Activated T-cell treated with anti-CD3 and anti-CD28 coated beads for 48 hours (primary cell): ENCODE measurements around the gene NANS.
"Not testable (repeated sequence)": the region's sequence is repeated elsewhere in the genome, so short reads cannot be mapped to it uniquely, and the experiment has no call there.

Source experiments
- DNase-seq: peaks from one replicate; pipeline ENCODE4 v3.0.0-alpha.2; 2020; ENCODE audit warnings: low read depth

NANS gene

DNA sequence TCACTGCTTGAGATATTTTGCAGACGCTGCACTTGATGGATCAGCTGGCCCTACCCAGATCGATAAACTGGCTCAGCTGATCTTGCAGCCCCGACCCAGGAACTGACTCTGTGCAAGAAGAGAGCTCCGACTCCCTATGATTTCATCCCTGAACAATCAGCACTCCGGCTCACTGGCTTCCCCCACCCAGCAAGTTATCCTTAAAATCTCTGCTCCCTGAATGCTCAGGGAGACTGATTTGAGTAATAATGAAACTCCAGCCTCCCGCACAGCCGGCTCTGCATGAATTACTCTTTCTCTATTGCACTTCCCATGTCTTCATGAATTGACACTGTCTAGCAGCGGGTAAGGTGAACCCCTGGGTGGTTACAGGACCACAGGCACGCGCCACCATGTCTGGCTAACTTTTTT is 16.9 kb upstream of the NANS start:
- no peak for DNase-seq

GRCh38 chr9:98040212-98040611 is 16.3 kb upstream of the NANS start:
- no peak for DNase-seq

DNA sequence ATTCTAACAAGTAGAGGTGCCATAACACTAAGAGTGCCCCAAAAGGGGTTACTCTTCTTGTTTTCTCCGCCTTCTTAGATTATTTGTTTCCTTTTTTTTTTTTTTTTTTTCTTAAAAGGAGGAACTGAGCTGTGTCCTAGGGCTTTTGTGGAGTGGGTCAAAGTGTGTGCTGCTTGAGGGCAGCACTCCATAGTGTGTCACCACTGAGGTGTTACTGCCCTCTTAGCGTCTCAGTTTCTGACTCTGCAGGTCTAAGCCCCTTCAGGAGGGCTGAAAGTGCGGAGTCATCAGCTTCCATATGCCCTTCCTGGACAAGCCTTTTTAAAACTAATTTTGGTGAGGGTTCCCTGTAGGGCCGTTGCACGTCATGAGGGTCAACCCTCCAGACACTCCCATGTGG is 12.6 kb upstream of the NANS start:
- no peak for DNase-seq

DNA sequence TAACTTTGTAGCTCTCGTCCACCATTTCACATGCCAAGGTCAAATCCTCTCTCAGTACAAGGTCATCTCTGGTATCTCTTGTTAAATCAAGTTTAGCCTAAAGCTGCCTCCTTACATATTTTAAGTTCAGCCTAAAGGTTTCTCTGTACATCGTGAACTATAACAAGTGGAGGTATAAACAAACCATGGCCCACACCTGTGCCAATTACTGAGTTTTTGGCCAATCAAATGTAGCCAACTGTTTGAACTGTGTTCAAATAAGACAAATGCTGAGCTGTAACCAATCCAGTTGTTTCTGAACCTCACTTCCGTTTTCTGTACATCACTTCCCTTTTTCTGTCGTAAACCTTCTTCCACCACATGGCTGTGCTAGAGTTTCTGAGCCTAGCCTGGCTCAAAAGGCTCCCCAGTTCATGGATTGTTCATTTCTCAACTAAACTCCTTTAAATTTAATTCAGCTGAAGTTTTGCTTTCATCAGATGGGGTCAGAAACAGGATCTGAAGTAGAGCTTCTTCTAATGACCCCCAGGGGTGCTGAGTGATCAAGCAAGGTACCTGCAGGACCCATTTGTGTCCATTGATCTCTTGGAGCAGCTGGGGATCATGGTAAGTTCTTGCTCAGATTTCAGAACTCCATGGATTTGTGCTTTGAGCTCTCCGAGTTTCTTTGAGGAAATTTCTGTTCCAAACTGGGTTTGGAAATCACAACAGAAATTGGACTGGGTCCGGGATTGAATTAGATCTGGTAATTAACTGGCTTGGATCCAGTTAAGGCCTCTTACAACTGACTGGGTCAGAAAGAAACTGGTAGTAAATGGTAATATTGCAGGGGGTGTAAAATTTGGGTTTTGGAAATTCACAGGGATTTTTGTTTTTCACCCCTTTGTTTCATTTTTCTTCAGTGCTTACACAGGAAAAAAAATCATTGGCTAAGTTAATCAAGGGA is 11.0 kb upstream of the NANS start:
- no peak for DNase-seq

DNA sequence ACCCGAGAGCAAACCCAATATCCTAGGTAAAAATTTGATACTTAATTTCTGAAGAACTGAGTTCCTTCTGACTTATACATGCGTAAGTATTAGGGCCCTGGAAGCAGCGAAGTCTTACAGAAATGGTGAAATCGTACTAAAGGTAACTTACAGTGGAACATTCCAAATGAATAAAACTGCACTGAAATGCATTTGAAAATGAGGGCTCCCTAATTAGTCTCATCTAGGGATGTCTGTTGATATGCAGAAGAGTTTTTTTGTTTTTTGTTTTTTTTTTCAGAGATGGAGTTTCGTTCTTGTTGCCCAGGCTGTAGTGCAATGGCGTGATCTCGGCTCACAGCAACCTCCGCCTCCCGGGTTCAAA is 10.4 kb upstream of the NANS start:
- no peak for DNase-seq

- DNase-seq, result no peak
Measured at GRCh38 chr9:98047002-98047401, 9.5 kb upstream of the NANS start.

DNA sequence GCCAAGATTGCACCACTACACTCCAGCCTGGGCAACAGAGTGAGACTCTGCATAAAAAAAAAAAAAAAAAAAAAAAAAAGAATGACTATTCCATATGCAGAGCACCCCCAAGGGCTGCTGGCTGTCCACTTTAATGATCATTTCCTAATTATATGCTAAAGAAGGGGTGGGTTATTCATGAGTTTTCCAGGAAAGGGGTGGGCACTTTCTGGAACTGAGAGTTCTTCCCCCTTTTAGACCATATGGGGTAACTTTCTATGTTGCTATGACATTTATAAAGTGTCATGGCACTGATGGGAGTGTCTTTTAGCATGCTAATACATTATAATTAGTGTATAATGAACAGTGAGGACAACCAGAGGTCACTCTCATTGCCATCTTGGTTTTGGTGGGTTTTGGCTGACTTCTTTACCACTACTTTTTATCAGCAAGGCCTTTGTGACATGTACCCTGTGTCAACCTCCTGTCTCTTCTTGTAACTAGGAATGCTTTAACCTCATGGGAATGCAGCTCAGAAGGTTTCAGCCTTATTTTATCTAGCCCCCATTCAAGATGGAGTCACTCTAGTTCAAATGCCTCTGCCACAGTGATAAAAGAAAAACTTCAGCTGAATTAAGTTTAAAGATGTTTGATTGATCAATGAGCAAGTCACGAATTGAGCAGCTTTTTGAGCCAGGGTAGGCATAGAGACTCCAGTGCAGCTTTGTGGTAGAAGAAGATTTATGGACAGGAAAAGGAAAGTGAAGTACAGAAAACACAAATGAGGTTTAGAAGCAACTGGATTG is 7.1 kb upstream of the NANS start:
- DNase-seq, result no peak

DNA sequence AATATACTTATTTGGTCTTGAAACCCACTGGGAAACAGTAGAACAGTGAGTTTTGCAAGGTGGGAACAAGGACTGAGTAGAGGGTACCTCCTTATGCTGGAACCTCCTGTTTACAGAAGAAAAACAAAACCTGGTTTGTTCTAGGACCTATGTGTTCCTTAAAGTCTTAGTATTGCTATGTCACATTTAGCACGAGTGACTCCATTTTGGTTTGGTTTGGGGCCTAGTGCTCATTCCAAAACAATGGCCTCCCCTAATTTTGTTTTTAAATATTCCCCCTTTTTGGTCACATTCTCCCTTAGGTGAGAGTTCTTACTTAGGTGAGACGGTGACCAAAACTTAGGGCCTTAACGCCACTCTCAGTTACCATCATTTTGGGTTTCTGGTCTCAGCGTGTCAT is 6.2 kb upstream of the NANS start:
- DNase-seq, result no peak

- DNase-seq, result no peak
Measured at GRCh38 chr9:98054376-98054951, 2.1 kb upstream of the NANS start.

GRCh38 chr9:98057138-98057799 is 737 bp downstream of the NANS start:
- DNase-seq, result no peak

- no peak for DNase-seq
Measured at GRCh38 chr9:98062161-98062560, 5.6 kb downstream of the NANS start.

DNA sequence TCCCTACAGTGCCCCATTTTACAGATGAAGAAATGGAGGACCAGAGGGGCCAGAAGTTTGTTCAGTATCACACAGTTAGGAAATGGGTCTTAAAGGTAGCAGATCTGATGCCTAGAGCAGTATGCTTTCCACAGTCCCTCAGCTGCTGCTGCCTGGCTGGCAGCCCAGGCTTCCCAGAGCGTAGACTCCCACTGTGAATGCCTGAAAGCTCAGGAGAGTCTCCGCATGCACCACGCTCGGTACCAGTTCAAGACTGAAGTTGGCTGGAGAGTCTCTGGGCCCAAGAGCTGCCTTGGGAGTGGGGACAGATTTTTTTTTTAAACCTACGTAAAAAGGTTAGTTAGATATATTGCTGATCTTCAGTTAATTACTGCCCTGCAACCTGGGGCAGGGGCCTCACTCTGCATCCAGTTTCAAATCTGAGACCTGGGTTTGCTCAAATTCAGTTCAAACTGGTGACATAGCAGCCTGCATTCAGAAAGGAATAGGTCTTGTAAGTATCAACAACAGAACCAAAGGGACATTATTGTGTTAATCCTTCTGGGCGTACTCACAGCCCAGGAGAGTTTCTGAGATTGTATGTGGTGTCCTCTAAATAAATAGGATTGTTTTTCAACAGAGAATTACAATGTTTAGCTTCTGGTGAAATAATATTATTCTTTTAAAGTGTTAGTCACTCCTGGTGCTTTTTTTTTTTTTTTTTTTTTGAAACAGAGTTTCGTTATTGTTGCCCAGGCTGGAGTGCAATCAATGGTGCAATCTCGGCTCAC is 8.3 kb downstream of the NANS start:
- DNase-seq, result no peak

- DNase-seq, result no peak
Measured at GRCh38 chr9:98066235-98066634, 9.7 kb downstream of the NANS start.

GRCh38 chr9:98067184-98067583 is 10.7 kb downstream of the NANS start:
- DNase-seq, result no peak

- DNase-seq, result no peak
Measured at GRCh38 chr9:98069551-98069950, 13.0 kb downstream of the NANS start.

- DNase-seq, result no peak
Measured at GRCh38 chr9:98070704-98071103, 14.2 kb downstream of the NANS start.

DNA sequence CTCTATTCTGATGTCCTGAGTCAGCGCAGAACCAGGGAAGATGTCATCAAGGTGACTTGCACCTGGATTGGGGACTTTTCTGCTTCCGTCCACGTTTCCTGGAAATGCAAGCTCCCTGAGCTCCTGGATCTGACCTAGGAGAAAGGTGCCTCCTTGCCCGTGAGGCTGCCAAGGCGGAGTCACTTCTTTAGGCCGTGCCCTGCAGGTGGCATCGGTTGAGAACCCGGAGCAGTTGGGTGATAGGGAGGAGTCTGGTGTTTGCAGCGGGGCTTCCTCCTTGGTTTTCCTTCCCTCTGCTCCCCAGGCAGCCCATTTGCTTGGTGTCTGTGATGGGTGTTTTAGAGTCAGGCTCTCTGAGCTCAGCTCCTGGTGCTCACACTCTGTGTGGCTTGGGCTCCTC is 15.2 kb downstream of the NANS start:
- no peak for DNase-seq

- DNase-seq, result peak; percentile 52
Measured at GRCh38 chr9:98074115-98074990, 17.8 kb downstream of the NANS start.

GRCh38 chr9:98075332-98075805 is 18.8 kb downstream of the NANS start:
- DNase-seq, result no peak

DNA sequence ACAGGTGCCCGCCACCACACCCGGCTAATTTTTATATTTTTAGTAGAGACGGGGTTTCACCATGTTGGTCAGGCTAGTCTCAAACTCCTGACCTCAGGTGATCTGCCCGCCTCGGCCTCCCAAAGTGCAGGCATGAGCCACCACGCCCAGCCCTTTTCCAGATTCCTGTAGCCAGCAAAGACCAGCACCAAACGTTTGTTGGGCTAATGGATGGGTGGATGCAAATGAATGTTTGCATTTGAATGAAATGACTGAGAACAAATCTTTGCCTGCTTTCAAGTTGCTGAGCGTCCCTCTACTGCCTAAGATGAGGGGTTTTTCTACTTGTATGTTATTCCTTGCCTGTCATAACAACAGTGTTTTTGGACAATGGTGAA is 20.0 kb downstream of the NANS start:
- DNase-seq, result not testable (repeated sequence)

DNA sequence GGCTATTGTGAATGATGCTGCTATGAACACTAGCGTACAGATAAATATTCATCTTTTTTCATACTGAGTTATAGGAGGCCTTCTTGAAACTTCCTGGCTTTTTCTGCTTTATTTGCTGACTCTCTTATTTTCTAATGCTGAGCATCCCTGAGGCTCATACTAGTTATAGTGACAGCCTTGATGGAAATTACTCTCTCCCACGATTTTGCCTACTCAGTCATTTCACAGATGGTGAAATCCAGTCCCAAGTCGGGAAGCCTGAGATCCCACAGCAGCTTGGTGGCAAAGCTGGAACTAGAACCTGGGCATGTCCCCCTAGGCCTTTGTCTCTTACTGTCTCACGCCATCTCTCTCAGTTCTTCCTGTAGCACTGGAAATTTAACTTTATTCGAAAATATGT is 22.4 kb downstream of the NANS start:
- DNase-seq, result no peak
